HG02759 (cell line): ENCODE measurements around the gene ZNF287.
"Not testable (repeated sequence)": the region's sequence is repeated elsewhere in the genome, so short reads cannot be mapped to it uniquely, and the experiment has no call there.

ENCODE experiments used
- ATAC-seq: cut with Tn5 transposase; IDR thresholded peaks from one replicate; pipeline ENCODE4 v1.9.1; 2021; ENCODE audit warnings: mild to moderate bottlenecking, moderate library complexity; ENCODE audit not compliant: unreplicated experiment

Gene ZNF287

DNA sequence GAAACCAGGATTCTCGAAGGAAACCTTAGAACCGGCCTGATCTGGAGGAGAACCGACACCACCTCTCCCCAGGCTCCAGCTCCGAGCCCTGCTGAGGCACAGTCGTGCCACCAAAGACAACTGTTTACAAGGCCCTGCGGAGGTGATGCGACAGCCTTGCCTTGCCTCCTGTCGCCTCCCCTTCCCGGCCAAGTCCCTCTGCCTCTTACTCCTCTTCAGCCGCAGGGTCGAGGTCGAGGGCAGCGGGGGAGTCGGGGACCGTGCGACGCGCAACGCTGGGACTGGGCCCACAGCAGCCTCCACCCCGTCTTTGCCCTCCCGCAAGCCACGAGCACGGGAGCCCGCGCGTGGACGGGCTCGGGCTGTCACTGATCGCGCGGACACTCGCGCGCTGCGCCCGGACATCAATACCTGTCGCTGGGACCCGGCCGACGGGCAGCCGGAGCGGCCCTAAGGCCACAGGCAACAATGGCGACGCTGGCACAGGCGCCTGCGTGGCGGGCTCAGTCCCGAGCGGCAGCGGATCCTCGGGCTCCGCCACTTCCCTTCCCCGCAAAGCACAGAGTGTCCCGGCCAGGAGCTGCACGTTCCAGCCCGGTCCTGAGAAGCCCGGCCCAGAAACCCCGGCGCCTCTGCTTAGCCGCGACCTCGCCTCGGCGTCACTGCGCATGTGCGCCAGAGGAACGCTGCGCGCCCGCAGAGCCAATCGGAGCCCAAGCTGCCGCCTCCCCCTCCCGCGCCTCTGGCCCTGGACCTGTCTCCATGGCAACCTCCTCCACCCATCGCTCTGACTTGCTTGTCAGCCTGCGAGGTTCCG, at the start of gene ZNF287:
TSS of gene ZNF287 (minus strand) at position 664 of the 817 bp plus-strand sequence. CDS start 1,473 bp downstream, outside the sequence.
- peak; percentile 98 for ATAC-seq

DNA sequence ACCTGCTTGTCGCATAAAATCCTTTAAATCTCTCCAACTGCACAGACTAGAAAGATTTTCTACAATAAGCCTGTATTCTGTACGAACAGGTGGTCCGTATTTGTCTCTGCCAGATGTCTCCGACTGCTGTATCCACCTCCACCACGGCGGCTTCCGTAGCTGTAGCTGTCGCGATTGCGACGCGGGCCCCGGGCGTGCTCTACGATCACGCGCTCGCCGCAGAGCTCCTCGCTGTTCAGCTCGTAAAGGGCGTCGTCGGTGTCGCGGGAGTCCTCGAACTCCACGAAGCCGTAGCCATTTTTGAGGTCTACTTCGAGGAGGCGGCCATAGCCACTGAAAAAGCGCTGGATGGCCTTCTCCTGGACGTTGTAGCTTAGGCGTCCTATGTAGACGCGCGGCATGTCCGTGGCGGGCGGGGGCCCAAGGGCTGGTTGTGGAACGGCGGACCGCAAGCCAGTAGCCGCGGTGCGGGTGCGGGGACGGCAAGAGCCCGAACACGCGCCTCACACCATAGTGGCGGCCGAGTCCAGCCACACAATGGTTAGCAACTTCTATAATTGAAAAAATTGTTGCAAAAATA, 48.6 kb upstream of the ZNF287 start:
- ATAC-seq, result no peak

DNA sequence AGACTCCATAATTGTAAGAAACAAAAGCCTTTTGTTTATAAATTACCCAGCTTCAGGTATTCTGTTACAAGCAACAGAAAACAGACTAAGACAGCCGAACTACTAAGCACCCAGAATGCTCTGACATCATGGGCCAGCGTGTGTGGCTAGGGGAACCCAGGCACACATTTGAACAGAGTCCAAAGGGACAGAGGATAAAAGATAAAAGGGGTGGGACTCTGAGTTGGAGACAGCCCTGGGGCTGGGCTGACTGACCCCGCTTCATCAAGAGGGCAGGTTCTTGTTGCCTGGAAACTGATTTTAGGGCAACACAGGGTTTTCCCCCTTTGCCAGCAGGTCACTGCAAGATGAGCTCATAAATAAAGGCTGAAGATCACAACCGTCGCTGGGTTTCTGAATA, 30.5 kb upstream of the ZNF287 start:
- ATAC-seq, result no peak

DNA sequence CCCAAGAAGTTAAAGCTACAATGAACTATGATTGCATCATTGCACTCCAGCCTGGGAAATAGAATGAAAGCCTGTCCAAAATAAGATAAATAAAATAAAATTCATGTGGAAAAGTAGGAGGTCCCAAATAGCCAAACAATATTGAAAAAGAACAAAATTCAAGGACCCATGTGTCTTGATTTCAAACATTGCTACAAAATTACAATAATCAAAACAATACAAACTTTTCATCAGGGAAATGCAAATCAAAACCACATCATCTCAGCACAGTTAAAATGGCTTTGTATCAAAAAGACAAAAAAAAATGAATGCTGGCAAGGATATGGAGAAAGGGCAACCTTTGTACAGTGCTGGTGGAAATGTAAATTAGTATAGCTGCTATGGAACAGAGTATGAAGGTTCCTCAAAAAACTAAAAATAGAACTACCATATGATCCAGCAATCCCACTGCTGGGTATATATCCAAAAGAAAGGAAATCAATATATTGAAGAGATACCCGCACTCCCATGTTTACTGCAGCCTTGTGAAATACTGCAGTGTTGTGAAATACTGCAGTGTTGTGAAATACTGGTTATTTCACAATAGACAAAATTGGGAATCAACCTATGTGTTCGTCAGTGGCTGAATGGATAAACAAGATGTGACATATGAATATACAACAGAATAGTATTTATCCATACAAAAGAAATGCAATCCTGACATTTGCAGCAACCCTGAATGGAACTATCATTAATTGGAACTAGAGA, 24.5 kb upstream of the ZNF287 start:
- ATAC-seq, result no peak

DNA sequence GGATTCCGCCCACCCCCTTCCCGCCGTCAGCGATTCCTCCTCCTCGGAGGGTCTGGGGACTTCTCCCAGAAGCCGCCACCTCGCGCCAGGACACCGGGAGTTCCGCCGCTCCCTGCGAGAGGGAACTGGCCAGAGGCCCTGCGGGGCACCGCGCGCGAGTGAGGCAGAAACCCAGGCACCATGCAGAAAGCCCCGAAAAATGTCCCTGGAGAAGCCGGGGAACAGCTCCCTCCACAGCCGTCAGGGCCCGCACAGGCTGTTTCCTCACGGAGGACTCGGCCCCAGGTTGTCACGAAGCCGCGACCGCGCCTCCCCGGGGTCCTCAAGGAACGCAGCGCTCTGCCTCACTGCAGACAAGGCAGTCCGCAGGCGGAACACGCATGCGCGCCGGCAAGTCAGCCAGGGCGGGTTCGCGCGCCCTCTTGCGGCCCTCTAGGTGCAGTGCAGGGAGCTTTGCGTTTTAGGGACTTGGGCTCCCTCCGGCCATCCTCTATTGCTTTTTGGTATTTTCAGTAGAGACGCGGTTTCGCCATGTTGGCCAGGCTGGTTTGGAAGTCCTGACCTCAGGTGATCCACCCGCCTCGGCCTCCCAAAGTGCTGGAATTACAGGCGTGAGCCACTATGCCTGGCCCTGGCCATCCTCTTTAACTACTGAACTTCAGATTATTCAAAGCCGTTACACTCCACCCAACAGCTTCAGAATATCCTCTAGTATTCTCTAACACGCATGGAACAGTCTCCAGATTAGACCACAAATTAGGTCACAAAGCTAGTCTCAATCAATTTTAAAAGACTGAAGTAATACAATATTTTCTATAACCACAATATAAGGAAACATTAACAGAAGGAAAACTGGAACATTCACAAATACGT, 20.3 kb upstream of the ZNF287 start:
- ATAC-seq, result peak; percentile 96

DNA sequence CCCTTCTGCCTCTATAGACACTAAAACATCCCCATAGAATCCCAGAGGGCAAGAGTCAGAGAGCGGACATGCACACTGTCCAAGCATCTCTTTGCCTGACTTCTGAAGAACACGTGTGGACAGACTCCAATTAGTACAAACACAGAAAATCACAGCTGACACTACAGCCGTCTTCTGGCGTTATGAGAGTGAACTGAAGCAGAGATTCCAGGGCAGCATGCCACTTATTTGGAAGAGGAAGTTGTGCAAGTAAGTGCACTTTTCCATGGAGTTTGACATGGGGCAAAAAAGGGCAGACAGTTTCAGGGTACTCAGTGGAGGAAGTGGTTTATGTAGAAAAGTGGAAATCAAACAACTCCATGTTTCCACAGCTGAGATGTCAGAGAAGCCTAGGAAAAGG, 16.8 kb upstream of the ZNF287 start:
- ATAC-seq, result no peak

DNA sequence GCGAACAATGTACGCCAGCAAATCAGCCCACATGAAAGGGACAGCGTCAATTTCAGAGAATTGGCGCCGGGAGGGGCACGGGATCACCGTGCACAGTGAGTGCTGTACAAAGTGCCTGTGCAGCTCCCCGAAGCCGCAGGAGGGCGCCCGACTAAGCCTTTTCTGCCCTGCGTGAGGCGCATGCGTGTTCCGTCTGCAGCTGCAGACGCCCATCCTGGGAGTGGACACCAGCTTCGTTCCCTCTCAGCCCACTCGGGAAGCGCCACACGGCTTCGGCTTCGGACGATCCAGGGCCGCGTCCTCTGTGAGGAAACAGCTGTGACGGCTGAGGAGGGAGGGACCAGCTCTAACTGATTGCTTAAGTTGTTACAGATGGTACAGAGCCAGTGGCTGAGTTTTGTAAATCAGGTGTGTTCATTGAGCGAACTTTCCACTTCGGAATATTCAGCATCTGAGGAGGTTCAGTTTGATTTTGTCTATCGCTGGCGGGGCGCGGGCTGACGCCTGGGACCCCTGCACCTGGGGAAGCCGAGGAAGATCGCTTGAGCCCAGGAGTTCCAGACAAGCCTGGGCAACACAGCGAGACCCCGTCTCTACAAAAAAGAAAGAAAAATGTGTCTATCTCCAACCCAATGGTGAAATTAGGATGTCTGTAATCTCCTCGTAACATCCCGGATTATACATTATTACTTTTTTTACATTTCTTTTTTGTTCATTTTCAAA, 15.4 kb upstream of the ZNF287 start:
- ATAC-seq, result peak; percentile 66

DNA sequence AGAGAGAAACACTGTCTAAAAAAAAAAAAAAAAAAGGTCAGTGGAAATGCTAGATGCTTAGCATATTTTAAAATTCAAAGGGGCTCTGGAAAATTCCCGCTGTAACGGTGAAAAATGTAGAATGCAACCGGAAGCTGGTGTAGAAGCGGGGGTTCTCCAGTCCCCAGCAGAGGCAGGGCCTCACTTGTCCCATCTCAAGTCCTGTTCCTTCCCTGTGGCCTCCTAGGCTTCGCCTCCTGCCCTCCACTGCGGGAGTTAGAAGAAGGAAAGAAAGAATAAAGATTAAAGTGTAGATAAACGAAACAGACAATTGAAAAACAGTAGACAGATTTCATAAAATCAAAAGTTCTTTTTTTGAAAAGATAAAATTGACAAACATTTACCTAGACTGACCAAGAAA, 14.8 kb upstream of the ZNF287 start:
- ATAC-seq, result no peak

DNA sequence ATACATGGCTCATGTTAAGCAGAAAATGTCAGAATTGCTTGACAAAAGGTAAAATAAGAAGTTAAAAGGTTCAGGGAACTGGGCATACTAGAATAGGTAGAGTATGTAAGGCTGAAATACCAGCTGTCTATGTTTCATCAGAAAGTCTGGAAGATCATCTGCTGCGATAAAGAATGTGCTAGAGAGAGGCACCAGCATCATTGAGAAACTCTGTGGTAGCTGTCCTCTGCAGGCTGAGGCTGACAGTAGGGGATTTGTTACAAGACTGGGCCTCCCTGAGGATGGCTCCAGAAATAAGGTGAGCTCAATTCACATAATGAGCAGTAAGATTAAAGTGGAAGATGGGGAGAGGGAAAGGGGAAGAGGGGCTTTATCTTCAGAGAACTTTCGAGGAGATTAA, 4.5 kb upstream of the ZNF287 start:
- ATAC-seq, result no peak

DNA sequence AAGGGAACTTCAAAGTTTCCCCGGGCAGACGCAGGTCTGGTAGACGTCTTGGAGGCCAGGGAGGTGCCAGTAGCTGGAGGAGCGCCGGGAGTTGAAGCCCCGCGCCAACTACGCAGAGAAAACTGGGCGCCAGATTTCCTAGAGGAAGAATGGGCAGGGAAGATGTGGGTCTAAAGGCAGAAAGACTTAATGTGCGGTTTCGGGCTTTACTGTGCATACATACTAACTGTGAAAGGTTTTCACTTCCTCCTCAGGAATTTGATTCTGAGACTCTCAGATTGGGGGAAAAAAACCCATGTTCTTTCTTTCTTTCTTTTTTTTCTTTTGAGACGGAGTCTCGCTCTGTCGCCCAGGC, 331 bp upstream of the ZNF287 start:
- ATAC-seq, result peak; percentile 22

DNA sequence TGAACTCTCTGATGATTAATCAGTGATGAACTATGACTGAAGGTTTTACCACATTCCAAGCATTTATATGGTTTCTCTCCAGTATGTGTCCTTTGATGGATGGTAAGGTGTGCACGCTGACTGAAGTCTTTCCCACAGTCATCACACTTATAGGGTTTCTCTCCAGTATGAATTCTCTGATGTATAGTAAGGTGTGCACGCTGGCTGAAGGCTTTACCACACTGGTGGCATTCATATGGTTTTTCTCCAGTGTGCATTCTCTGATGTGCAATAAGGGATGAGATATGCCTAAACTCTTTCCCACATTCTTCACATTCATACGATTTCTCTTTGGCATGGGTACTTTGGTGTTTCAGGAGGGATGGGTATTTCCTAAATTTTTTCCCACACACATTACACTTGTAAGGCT, 16.4 kb downstream of the ZNF287 start:
- ATAC-seq, result no peak

DNA sequence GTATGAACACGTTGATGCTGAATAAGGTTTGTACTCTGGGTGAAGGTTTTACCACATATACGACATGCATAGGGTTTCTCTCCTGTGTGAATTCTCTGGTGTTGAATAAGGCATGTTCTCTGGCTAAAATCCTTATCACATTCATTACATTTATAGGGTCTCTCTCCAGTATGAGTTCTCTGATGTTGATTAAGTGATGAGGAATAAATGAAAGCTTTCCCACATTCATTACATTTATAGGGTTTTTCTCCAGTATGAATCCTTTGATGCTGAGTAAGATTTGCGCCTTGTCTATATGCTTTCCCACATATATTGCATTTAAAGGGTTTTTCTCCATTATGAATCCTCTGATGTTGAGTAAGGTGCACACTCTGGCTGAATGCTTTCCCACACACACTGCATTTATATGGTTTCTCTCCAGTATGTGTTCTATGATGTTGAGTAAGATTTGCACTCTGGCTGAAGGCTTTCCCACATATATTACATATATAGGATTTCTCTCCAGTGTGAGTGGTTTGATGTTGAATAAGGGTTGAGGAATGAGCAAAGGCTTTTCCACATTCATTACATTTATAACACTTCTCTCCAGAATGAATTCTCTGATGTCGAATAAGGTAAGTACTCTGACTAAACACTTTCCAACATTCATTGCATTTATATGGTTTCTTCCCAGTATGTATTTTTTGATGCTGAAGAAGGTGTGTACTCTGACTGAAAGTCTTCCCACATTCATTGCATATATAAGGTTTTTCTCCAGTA, 16.9 kb downstream of the ZNF287 start:
- ATAC-seq, result no peak

DNA sequence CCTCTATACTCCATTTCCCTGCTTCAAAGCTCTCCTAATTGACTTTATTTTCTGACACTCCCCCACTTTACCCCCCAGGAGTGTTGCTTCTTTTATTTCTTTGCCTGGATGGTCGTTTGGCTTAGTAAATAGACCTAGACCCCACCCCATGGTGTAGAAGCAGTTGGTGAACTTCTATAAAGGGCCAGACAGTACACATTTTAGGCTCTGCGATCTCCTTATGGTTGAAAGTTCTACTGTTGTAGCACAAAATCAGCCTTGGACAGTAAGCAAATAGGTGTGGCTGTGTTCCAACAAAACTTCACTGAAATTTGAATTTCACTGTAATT, 31.9 kb downstream of the ZNF287 start:
- no peak for ATAC-seq

DNA sequence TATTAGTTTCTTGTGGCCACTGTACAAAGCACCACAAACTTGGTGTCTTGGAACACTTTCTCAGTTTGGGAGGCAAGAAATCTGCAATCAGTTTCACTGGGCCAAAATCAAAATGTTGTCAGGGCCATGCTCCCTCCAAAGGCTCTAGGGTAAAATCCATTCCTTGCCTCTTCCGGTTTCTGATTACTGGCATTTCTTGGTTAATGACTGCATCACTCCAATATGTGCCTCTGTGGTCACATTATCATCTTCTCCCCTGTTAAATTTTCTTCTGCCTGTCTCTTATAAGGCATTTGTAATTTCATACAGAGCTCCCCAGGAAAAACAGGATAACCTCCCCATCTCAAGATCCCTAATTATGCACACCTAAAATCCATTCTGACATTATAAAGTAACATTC, 34.8 kb downstream of the ZNF287 start:
- no peak for ATAC-seq

DNA sequence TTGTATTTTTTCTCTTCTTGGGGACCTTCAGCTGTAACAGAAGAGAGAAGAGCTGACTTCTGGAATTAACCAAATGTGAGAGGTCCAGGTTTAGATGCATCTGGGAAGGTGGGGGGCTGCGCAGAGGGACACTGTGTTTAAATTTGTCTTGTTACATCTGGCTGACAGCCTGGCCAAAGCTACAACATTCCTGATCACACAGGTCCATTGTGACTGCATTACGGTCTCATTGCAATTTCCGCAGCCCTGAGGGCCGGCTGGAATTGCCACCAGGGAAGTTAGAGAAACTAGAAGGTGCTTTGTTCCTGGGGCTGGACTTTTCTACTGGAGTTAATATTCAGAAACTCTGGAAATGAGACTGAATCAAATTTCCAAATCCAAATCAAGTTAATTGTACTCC, 39.1 kb downstream of the ZNF287 start:
- ATAC-seq, result no peak

DNA sequence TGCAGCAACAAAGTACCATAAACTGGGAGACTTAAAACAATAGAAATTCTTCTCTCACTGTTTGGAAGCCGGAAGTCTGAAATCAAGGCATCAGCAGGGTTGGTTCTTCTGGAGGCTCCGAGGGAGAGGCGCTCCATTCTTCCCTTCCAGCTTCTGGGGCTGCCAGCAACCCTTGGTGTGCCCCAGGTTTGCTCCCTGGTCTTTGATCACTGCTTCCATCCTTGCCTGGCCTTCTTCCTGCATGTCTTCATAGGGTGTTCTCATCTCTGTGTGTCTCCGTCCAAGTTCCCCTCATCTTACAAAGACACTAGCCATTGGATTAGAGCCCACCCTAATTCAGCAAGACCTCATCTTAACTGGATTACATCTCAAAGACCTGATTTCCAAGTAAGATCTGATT, 41.7 kb downstream of the ZNF287 start:
- ATAC-seq, result no peak

DNA sequence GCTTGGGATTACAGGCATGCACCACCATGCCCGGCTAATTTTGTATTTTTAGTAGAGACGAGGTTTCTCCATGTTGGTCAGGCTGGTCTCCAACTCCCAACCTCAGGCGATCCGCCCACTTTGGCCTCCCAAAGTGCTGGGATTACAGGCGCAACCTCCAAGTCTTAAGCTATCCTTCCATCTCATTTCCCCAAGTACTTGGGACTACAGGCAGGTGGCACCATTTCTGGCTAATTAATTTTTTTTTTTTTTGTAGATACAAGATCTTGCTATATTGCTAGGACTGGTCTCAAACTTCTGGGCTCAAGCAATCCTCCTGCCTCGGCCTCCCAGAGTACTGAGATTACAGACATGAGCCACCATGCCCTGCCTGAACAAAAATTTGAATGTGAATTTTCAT, 43.4 kb downstream of the ZNF287 start:
- not testable (repeated sequence) for ATAC-seq

DNA sequence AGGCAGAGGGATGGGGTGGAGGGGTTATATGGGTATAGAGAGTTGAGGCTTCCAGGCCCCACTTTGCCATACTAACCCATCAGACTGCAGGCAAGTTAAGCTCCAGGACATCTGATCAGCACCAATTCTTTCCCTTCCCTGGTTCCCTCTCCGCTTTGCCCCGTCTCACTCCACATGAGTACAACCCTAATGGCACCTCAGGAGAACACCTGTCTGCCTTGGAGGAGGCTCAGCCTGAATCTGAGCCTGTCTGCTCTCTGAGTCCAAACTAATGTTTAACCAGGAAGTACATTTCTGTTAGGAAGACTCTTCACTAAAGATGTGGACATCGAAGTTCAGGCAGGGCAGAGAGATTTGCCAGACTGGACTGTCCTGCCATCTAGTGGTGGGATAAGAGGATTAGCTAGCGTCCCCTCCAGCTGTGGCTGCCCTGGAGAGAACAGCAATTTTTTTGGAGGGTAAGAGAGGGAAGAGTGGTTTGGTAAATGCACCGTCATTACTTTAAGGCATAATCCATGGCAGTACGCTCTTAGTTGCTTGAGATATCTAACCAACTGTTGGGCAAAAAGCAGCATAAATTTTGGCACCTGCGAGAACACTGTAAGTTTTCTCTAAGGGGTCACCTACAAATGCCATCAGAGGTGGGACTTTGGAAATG, 47.8 kb downstream of the ZNF287 start:
- ATAC-seq, result no peak

DNA sequence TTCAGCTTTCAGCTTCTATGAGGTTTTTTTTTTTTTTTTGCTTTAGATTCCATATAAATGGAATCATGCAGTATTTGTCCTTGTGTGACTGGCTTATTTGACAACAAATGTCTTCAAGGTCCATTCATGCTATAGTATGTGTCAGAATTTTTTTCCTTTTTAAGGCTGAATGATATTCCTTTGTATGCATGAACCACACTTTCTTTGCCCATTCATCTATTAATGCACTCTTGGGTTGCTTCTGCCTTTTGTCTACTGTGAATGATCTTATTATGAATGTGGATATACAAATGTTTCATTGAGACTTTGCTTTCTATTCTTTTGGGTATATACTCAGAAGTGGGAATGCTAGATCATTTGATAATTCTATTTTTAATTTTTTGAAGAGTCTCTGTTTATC, 50.0 kb downstream of the ZNF287 start:
- ATAC-seq, result no peak
